Left renal cortex interstitium (tissue), 4 donors: ENCODE measurements around the gene POLR2J. TPM values are rescaled to one million over a fixed set of nuclear protein-coding genes. Genes with fewer than 3 reads are reported as not detected.
"Not testable (repeated sequence)": the region's sequence is repeated elsewhere in the genome, so short reads cannot be mapped to it uniquely, and the experiment has no call there.

Experiments used
- DNase-seq, 4 donors: peaks; one replicate each; pipeline ENCODE4 v3.0.0-alpha.2; 2013; ENCODE audit warnings: low read depth in 4 of 4, low spot score in 2 of 4, missing footprints in 1 of 4
- polyA plus RNA-seq, 4 donors: library from polyadenylated mRNA; unstranded; fragments of 120-200 nt; gene quantifications; one replicate each; pipeline ENCODE4 v1.2.1, GENCODE V29; 2013; ENCODE audit not compliant: insufficient read length in 4 of 4

Gene POLR2J
- polyA plus RNA-seq, 4 donors: 25.8 to 52.0 (median 34.5) TPM

DNA sequence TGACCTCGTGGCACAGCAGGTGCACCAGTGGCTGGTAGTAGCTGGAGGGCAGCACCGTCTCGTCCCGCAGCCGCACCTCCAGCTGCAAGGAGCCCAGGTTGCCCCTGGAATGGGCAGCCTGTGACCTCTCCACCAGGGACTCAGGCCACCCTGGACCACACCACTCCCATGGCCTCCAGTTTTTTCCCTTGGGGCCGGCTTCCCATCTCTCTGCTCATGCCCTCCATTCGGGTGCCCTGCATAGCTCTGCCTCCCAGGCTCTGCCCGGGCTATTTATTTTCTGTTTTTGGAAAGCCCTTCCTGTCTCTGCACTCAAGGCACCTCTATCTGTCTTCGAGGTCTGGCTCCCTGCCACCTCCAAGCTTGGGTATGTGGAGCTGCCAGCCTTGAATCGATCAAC is 18.1 kb upstream of the POLR2J start:
- not testable (repeated sequence) for DNase-seq

DNA sequence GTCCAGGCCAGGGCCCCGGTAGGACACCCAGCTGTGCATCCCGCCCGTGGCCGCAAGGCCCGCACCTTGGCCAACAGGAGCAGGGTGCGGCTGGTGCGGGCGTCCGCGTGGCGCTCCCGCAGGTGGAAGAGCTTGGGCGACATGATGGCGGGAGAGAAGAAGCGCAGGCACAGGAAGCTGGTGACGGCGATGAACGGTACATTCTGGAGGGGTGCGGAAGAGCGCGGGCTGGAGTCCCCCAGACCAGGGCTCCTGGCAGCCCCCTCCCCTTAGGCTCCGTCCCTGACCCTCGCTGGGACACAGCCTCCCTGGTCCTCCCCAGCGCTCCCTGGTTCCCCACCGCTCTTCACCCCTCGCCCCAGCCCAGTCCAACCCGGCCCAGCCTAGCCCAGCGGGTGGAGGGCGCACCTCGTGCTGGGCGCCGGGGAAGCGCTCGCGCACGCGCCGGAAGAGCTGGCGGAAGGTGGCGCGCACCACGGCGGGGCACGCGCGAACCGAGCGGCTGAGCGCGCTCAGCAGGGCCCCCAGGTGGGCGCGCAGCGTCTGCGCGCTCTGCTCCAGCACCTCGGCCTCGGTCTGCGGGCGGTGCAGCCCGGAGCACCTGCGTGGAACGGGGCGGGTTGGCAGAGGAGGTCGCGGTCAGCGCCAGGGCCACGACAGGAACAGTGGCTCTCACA is 15.9 kb upstream of the POLR2J start:
- DNase-seq: not testable (repeated sequence)

DNA sequence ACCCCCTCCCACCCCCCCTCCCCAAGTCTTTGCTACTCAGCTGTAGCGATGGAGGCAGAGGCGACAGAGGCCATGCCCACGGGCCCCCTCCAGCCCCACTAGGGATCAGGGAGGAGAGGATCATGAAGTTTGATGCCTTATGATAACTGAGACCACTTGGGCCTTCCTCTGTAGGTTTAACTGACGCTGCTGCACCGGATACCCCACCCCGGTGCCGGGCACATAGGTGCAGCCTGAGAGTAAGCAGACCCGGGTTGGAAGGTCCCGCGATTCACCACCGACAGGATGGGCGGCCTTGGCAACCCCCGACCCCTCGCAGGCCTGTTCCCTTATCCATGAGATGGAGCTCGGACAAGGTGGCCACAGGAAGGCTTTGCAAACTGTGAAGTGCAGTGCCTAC is 15.3 kb upstream of the POLR2J start:
- not testable (repeated sequence) for DNase-seq

- DNase-seq: not testable (repeated sequence)
Observed at GRCh38 chr7:102493220-102493935, 14.7 kb upstream of the POLR2J start.

DNA sequence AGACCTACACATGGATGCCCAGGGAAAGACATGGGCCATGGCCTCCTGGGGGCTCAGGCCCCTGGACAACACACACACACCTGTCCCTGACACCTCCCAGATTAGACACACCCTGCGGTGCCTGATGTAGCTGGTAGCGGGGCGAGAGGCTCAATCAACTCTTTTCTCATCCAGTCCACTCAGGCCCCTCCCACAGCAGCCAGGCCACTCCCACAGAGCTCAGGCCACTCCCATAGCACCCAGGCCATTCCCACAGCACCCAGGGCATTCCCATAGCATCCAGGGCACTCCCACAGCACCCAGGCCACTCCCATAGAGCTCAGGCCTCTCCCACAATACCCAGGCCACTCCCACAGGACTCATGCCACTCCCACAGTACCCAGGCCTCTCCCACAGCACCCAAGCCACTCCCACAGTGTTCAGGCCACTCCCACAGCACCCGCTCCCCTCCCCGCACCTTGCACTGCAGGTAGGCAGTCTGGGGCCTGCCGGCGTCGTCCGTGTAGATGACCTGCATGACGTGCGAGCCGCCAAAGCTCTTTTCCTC is 11.9 kb upstream of the POLR2J start:
- DNase-seq: not testable (repeated sequence)

DNA sequence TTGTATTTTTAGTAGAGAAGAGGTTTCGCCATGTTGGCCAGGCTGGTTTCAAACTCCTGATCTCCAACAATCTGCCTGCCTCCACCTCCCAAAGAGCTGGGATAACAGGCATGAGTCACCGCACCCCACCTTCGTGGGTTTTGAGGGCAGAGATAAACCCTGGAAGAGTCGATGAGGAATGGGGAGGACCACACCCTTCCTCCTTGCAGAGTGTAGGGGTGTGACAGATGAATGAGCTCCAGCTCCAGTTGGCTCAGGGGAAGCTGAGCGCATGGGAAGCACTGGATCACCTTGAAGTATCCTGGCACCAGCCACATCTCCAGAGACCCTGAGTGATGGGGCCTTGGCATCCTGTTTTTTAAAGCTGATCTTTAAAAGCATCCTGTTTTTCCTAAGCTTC is 5.6 kb upstream of the POLR2J start:
- not testable (repeated sequence) for DNase-seq

GRCh38 chr7:102481962-102482361 is 3.2 kb upstream of the POLR2J start:
- DNase-seq: not testable (repeated sequence)

- DNase-seq: not testable (repeated sequence)
Observed at GRCh38 chr7:102479982-102480637, 1.4 kb upstream of the POLR2J start.

GRCh38 chr7:102479209-102479584 is 475 bp upstream of the POLR2J start:
- DNase-seq: not testable (repeated sequence)

DNA sequence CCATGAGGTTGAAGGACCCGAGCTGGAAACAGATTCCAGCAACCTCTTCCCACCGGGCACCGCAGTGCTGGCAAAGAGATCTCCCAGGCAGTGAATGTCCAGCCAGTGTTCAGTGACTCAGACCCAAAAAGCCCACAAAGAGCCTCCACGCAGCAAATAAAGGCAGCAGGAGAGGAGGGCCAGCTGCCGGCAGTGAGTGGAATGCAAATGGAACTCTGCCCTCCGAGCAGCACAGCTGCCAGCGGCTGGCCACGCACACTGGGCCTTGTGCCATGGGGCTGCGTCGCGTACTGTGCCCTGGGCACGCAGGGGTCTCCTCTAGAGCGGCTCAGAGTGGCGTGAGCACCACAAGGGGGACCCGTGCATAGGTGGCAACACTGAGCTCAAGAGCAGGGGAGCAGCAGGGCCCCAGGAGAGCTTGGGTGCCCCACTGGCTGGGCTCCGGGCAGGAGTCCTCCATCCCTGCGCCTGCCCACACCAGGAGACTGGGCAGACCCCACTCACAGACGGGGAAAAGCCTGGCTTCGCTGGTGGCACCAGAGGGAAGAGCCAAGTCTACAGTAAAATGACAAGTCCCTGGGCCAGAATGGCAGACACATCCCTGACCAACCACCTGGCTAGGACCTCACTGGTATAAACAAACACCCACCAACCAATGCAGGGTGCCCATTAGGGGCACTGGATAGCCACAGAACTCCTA is 3.8 kb downstream of the POLR2J start:
- DNase-seq: not testable (repeated sequence)

DNA sequence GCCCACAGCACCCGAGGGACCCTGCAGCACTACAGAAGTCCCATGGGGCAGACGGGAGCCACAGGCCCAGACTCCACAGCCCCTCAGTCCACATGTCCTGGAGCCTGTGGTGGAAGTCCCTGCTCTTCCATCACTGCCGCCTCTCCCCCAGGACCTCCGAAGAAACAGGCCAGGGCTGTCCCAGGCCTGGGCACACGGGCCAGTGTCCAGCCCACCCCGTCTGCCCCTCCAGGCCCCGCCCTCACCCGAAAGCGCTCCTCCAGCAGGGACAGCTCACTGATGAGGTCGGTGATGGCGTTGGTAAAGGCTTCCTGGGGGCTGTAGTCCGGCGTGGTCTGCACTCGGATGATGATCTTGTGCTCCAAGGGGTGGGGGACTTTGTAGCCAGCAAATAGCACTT is 4.6 kb downstream of the POLR2J start:
- DNase-seq: not testable (repeated sequence)

DNA sequence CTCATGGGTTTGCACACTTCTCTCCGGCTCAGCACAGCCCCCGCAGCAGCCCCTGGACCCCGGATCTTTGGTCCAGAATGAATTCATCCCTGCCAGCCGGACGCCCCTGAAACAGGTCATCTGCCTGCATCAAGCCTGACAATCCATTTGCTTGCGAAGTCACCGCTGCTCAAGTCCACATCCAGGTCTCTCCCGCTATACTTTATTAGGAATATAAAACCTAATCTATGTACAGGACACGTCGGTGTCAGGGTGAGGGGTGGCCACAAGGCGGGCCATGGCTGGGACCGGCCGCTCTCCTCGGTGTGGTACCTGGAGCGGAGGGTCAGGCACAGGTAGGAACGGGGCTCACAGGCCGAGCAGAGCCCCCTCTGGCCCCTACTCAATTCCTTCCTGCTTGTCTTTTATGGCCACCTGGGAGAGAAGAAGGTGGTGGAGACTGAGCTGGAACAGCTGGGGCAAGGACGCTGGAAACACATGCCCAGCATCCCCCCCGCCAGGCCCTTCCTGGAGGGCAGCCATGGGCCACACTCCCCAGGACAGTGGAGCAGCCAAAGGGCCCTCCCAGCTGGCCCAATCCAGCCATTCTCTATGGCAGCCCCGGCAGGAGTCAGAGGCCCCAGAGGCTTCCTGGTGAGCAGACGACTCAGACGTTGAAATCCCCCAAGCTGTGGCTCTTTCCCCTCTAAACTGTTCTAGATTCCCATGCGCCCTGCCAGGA is 5.3 kb downstream of the POLR2J start:
- no peak for DNase-seq

- no peak for DNase-seq
Observed at GRCh38 chr7:102472126-102473041, 6.3 kb downstream of the POLR2J start.

GRCh38 chr7:102471791-102472125 is 7.0 kb downstream of the POLR2J start:
- no peak for DNase-seq

DNA sequence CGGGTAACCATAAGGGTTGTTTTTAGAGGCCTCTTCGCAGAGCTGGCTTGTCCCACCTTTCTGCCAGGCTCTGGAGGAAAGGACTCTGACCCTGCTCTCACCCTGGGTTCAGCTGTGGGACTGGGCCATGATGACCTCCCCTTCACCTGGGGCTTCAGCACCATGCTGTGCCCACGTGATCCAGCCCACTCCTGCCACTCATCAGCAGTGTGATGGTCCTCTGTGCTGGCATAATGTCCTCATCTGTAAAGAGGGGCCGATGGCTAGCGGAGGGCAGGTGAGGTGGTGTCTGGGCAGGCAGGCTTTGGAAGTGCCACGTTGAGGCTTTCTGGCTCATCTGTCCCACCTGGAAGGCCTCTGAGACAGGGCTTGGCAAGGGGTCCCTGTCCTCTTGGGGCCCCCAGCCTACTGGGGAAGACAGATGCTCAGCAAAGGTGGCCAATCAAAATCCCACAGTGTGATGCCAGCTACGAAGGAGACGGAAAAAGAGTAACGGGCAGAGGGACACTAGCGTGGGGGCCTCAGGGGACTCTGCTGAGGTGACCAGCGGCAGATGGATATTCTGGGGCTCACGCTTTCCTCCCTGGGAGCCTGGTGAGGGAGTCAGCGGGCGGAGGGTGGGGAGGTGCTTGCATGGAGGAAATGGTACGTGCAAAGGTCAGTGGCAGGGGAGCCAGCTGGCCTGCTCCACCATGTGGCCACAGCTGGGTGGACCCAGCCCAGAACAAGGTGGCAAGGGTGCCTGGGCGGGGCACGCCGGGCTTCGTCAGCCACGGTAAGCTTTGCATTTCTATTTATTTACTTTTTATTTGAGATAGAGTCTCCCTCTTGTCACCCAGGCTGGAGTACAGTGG is 8.5 kb downstream of the POLR2J start:
- DNase-seq: no peak

DNA sequence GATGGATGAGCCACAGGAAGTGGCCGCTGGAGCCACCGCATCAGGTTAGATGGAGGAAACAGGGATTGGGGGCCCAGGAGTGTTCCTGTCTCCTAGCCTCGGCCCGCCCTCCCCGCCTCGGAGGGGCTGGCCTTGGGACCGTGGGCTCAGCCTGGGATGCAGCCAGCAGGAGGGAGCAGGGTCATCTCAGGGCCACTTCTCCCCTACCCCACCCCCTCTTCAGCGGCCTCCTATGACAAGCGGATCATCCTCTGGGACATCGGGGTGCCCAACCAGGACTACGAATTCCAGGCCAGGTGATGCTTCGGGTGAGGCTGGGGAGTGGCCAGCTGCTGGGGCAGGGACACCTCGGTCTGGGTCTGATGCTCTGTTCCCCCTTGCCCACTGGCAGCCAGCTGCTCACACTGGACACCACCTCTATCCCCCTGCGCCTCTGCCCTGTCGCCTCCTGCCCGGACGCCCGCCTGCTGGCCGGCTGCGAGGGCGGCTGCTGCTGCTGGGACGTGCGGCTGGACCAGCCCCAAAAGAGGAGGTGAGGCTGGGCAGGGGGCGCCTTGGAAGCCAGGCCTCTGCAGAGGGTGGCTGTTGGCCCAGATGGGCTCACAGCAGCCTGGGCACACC is 9.3 kb downstream of the POLR2J start:
- DNase-seq: no peak

DNA sequence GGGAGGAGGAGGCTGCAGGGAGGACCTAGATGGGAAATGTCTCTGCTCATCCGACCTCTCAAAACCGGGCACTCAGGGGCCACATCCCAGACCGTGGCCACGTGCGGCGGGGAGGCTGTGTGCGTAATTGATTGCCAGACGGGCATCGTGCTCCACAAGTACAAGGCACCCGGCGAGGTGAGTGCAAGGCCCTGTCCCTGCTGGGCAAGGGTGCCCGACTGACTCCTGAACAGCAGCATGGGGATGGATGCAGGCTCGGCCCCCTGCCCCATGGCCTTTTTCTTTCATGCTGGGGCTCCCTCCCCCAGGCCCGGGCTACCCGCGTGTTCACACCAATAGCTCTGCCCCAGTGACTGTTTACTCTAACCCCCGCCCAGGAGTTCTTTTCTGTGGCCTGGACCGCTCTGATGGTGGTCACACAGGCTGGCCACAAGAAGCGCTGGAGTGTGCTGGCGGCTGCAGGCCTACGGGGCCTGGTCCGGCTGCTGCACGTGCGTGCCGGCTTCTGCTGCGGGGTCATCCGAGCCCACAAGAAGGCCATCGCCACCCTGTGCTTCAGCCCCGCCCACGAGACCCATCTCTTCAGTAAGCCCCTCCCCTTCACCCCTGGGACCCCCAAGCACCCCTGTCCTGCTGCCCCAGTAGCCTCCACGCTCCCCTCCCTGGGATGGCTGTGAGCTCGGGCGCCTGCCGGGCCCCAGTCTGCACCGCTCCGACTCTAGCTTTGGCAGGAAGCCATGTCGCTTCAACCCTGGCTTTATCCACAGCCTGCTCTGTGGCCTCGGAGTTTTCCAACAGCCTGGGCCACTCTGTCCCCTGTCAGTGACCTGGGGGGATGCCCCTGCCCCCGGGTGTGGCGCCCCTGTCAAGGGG is 10.0 kb downstream of the POLR2J start:
- no peak for DNase-seq
